Activated CD4-positive, alpha-beta T cell treated with anti-CD3 and anti-CD28 coated beads, Interleukin-2, amount 50 U/mL, for 4 hours (primary cell): ENCODE results near the gene PRKCH.

Experiments
- DNase-seq, 2 experiments: peaks; one replicate each; pipeline ENCODE4 v3.0.0-alpha.2; 2020

PRKCH gene

DNA sequence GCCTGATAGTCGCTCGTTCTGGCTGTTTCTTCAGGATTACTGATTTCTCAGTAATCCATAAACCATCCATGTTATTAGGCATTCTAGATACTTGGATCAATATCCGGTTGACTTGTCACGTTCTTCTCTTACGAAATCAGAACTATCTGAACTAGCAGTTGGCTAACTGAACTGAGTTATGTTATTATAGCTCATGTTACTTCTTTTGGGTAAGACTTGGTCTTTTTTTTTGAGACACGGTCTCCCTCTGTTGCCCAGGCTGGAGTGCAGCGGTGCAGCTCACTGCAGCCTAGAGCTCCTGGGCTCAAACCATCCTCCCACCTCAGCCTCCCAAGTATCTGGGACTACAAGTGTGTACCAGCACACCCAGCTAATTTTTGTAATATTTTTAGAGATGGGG lies 178.6 kb downstream of the PRKCH start:
- no peak for DNase-seq

DNA sequence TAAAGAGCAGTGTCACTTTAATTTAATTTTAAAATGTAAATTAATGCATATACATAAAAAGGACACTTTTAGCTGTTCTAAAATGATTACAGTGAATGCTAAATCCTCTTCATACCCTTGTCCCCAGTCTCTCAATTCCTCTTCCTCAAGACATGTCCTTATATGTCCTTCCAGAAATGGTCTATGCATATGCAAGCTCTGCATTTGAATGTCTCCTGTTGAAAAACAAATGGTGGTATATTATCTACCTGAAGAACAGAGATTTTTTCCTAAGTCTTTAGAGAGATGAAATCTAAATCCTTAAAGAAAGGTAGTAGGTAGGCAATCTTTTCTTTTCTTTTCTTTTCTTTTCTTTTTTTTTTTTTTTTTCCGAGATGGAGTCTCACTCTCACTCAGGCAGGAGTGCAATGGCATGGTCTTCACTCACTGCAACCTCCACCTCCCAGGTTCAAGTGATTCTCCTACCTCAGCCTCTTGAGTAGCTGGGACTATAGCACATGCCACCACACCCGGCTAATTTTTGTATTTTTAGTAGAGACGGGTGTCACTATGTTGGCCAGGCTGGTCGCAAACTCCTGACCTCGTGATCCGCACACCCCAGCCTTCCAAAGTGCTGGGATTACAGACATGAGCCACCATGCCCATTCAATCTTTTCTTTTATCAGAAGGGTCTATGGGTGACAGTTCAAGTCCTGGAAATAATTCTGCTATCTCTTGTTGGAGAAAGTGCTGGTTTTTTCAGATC lies 180.5 kb downstream of the PRKCH start:
- DNase-seq = no peak

DNA sequence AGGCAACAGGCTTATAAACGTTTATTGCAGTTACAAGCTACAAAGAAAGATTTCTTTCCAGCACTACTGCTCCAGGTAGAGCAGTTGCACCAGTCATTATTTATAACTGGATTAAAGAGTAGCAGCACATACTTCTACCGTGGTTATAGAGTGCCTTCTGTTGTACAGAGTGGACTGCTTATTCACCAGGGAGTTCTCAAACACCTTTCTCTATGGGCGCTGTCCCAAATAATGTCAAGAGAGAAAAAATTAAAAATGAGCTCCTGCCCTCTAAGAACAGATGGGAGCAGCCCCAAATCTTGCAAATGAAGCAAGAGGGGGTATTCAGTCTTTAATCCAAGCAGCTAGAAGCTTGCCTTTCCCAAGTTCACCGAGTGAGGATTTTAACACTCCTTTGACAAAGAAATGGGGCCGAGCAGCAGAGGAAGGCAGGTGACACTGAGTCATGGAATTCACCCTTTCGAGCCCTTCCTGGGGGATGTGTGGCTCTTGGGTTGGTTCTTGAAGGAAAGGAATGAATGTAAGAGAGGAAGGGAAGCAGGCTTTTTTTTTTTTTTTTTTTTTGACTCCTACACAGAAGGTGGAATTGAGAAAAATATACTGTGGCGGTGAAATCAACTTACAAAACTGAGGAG lies 181.2 kb downstream of the PRKCH start:
- no peak for DNase-seq

DNA sequence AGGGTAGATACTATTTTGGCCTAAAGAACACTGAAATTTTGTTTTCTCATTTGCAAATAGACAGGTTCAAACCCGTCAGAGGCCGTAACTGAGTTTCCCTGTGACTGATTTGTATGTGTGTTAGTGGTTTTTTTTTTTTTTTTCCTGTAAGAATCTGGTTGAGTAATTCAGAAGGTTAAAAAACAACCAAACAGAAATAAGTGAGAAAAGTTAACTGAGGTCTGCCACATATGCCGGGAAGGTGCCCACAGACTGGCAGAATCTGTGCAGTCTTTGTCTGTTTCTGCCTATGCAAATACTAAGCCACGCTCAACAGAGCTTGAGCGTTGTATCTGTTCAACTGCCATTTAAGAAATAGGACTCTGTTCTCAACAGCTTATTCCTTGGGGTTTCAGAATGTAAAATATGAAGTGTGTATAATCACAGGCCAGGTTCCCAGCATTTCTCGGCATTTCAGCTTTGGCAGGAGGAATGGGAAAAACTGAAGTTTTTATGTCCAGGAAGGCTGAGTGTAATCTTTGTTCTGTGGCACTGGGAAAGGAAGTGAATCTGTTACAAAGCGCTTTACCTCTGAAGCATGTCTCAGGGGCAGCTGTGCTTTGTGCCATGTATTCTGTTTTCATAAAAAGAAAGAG lies 181.9 kb downstream of the PRKCH start:
- DNase-seq = peak; percentile 47 to 53

DNA sequence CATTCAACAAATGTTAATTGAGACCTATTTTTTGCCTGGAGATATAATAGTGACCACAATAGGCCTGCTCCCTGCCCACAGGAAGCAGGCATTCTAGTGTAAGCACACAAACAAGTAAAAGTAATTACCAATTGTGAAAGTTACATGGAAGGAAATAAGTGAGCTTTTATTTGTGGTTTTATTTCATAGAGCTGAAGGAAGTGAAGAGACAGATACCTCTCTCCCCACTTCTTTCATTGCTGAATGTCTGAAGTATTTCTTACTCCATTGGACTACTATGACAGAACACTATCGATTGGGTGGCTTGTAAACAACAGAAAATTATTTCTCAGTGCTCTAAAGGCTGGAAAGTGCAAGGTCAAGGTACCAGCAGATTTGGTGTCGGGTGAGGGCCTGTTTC lies 183.5 kb downstream of the PRKCH start:
- no peak for DNase-seq

DNA sequence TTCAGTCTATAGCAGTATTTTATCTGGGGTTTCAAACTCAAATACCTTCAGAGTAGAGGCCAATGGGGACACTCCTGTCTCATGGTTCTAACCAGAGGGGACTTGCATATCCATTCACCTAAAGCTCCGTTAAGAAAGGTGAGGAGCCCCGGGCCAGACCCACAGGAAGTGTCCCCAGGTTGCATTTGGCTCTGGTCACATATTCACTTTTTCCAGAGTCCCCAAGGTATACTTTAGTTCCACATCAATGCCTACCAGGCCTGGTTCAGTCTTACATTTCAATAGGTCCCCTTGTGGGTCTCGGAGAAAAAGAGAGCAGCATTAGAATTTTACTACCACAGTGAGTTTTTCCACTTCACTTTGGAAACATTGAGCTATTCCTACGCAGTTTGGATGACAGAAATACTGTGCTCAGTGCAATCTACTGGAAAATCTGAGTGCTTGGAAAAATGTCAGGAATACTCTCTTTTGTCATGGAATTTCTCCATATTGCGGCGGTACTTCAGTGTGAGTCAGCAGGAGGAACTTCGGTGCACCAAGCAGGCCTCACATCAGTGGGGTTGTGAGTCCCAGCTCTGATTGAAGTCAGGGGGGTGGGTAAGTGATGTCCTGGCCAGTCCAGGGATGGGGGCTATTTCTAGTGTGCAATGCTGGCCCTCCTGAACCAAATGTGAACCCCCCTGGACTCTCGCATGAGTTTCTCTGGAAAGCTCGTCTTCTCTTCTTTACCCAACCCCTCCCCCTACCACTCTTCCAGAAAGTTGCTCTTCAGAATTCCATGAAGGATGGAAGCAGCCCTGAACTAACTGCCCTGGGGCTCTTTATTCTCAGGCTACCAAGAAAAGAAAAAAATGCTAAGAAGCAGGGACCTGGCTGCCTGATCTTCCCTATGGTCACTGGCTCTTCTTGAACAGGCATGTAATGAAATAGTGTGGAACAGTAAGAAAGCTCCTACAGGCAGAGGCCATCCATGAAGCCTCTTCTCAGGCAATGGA lies 184.7 kb downstream of the PRKCH start:
- DNase-seq = no peak

DNA sequence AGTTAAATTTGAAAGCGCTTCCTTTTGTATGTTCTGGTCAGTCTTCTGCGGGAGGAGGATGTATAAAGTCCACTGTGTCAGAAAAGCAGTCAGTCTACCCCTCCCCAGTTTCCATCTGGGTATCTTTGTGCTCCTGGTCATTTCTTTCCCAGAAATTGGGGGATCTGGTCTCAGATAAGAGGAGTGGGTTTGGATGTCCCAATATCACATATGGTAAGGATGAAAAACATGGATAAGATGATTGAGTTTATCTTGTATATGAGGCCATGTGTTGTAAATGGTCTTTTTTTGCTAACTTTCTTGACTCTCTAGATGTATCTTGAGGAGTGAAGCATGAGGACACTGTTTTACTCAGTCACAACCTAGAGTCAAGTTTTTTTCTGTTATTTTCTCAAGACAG lies 187.1 kb downstream of the PRKCH start:
- no peak for DNase-seq

DNA sequence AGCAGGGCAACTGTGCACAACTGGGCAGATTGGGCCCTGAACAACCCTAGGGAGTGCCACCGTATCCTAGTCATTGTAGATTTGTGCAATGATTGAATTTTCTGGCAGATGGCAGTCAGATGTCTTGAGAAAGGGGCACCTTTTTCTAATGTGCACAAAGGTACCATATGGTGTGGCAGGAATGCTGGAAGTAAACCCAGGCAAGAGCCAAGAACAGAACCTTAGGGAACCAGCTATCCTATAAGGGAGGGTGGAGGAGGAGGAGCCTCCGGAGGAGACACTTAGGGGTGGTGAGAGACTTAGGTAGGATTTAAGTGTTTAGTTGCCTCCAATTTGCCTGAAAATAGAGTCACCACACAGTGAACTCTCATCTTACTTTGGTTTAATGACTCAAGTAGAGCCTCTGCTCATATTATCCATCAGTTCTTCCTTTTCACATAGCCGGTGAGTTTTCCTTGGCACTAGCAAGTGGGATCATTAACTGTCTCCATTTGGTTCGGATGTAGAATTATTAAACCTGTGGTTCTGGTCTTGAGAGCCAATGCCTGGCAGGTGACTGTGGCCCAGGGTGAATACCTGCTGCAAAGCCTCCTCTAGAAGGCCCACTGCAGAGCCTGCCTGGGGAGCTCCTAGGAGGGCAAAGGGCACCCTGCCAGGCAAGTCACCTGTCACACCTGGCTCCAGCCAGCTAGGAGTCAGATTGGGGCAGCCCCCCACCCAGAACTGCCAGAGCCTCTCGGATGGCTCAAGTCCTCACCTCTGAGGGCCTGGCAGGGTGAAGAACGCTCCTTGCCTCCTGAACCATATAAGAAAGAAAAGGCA lies 189.6 kb downstream of the PRKCH start:
- DNase-seq = no peak

DNA sequence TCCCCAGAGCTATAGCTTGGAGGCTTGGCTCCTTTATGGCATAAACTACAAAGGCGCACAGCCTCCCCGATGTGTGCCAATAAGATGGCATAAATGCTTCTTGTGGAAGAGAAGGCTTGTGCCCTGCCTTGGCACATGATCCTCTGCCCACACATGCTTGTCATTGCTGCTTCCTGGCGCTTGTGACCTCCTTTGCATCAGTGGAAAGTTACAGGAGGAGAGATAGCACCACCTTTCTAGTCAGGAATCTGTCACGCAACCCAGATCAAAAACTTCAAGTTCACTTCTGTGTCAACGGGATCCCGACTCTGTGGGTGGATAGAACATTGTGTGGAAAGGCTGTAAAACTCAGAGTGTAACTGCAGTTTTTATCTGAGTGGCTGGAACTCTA lies 190.2 kb downstream of the PRKCH start:
- peak; percentile 50 to 64 for DNase-seq

DNA sequence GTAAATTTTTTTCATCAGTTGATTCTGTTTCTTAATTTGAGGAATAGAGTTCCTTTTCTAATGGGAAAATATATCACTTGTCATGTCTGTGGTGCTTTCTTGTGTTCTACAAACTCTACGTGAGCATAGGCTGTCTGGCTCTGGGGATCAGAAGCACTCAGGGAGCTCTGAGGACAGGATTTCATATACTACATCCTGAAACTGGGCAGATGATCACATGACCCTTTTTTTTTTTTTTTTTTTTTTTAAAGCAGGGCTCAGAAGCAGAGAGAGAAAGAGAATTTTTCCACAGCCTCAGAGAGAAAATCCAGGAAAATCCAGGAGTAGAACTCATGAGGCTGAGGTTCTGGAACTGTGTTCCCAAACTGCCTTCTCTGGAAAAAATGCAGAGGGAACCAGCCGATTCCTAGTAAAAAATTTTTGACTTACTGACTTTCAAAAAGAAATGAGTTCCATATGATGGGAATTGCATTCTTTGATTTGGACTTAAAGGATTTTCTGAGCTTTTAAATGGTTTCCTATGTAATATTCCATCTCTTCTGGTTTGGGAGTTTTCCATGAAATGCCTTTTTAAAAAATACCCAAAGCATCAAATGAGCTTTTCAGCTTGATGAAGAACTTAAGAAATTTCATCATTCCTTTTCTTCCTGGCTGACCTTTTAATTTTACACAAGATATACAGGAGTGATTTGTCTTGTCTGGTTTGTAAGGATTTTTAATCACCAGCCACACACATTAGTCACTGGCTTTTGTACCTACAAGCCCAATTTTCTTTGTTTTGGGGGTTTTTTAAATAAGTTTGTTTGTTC lies 190.9 kb downstream of the PRKCH start:
- no peak for DNase-seq

DNA sequence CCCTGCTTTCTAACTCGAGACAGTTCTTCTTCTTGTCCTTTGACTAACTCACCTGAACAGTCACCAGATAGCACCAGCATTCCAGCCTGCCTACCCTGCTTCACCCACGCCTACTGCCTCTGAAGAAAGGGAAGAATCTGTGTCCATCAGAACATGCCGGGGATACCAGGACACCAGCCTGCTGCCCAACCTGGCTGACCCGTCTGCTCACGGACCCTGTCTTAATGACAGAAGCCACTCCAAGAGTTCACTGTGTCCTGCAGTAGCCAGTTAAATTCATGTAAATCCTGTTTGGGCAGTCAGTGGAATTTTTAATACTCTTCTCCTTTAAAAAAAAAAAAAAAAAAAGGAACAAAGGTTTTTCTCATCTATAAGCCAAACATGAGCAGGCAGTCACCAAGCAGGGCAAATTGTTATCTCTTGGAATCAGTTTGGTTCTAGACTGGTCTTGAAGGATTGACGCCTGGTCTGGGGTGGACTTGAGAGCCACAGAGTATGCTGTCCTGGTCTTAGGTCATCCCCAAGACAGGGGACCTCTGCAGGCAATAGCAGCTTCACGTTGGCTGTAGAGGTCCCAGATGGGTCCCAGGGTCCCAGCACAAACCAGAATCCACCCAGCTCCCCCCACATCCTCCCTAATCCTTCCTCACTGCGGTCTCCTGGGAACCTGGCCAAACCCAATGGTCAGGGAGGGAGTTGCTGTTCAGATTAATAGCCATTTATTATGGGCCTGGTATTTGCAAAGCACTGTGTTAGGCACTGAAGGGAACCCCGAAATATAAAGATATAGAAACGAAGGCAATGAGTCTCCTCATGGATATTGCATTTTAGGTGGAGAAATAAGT lies 192.8 kb downstream of the PRKCH start:
- no peak for DNase-seq

DNA sequence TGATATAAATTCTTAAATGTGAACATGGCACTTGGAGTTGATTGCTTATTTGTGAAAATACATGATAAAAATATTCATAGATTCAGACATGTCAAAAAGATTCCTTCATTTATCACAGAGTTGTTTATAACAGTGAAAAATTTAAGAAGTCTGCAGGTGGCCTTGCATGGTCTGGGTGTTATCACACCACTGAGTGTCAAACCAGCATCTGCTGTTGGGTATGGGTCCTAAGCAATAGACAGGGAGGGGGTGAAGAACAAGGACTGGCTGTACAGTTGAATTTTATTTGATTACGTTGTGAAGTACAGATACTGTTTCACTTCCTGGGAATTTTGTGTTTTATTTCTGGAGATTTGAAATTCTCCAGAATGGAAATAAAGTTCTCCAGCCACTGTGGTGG lies 193.5 kb downstream of the PRKCH start:
- DNase-seq = no peak

DNA sequence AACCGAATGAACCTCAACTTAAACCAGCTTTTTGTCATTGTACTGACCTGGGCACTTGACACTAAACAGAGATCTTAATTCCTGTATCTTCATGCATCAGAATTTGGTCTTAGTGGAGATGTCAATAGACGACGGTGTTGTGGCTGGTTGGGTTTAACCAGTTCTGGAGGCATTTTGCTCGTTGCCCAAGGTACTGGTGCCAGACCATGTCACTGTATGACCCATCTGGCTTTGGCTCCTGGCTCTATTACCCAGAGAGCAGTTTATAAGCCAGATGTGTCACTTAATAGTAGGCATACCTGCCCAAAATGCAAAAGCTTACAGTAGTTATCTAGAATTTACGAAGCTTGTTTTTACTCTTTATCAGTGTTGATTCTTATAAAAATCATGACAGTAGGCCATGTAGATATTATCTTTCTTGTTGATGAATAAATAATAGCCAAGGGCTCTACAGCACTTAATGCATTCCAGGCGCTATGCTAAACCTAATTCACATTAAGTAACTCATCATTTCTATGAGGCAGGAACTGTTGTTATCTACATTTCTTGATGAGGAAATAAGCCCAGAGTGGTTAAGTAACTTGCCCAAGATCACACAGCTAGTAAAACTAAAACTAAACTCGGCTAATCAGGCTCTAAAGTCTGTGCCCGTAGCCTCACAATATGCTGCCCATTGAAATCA lies 194.2 kb downstream of the PRKCH start:
- no peak for DNase-seq

DNA sequence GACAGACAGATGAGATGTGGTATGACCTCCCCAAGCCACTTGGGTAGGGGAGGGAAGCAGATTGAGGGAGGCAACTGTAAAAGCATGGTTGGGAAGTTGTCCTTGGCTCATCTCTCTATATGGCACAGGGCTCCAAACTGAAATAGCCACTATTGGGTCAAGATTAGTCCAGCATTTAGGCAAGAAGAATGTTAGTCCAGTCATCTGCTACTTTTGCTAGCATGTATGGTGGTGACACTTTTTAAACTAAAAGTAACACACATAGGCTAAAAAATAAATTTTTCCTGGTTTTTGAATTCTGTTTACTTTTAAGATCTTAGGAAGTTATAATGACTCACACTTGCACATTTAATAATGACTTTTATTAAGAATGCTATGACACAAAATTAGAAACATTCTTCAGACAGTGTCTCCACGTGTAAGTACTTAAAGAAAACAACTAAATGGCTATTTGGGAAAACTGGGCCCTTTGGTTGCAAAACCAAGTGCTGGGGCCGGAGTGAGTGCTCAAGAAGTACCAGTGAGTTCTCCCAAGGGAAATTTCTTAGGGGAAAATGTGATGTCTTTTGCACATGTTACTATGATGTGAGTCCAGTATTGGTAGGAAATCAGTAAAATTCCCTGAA lies 194.9 kb downstream of the PRKCH start:
- no peak for DNase-seq

DNA sequence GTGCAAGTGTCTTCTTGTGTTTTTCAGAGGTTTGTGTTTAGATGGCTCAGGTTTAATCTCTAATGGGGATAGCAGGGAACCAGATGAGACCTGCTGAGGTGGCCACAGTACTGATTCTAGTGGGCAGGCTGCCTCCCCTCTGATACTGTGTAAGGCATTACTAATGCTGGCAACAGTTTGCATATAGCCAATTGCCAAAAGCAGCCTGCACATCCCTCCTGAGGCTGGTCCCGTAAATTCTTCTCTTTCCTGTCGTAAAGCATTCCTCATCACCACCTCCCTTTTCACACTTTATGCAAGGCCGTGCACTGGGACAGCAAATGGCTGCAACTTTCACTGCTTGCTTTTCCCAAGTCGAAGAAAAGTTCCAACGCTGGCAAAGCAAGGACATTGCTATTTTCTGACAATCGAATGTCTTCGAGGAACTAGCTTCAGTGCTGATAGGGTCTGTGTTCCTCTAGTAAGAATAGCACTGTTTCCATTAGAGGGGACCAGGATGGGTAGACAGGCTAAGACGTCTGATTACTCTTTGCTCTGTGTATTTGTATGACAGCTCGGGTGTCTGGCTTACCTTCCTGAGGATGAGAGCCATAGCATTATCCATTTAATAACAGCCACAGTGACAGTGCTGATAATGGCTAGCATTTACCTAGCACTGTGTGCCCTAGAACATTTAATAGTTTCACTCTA lies 195.7 kb downstream of the PRKCH start:
- no peak for DNase-seq

DNA sequence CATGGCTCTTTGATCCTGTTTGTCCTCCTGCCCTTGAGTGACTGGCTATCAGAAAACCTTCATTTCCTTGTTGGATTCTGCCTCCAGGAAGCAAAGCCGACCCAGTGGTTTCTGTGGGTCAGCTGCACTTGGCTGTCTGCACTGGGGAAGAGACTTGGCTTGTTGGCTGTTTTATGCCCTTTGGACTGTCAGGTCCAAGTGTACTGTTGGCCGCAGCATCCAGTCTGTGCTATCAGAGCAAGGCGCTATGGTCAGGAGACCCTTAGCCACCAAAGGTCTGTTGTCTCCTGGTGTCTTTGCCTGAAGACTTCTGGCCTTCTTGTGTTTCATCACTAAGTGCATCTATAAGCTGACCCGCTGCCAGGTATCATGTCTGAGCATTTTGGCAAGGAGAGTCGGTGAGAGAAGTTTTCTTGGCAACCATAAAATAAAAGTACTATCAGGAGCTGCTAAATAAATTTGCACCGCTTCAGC lies 196.6 kb downstream of the PRKCH start:
- DNase-seq = no peak

DNA sequence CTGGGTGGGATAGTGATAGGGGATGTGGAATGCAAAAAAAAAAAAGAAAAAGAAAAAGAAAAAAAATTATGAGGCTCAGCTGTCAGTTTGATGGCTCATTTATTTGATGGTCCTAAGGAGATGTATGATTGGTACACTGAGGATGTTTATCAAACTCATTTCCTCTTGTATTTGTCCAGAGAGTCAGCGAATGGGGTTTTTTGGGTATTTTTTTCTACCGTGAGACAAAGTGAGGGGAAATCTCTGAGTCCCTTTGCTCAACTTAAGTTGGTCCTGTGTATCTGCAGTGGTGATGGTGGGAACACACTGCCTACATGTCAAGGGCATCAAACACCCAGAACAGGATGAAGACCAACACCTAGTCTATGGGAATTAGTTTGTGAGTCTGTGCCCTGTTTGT lies 197.0 kb downstream of the PRKCH start:
- no peak for DNase-seq

DNA sequence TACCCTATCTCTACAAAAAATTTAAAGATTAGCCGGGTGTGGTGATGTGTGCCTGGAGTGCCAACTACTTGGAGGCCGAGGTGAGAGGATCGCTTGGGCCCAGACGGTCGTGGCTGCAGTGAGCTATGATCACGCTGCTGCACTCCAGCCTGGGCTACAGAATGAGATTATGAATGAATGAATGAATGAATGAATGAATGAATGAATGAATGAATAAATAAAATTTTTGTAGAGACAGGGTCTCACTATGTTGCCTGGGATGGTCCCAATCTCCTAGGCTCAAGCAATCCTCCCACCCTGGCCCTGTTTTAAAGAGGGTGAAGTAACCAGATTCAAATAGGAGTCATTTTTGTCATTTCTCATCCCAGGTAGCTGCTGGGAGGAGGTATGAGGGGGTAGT lies 197.7 kb downstream of the PRKCH start:
- no peak for DNase-seq
